LoVo (cell line): Measurements from ENCODE around the gene NR1D2.
"Not testable (repeated sequence)": the region's sequence is repeated elsewhere in the genome, so short reads cannot be mapped to it uniquely, and the experiment has no call there.

Experiments
- DNase-seq: peaks from one replicate; pipeline ENCODE4 v3.0.0-alpha.2; 2016; ENCODE audit warnings: low spot score

Gene NR1D2

GRCh38 chr3:24005669-24006068 is 60.6 kb downstream of the NR1D2 start:
- no peak for DNase-seq

- DNase-seq = not testable (repeated sequence)
Measured at GRCh38 chr3:24010834-24011233, 65.7 kb downstream of the NR1D2 start.

GRCh38 chr3:24012589-24013269 is 67.6 kb downstream of the NR1D2 start:
- DNase-seq = no peak

- no peak for DNase-seq
Measured at GRCh38 chr3:24017305-24017704, 72.2 kb downstream of the NR1D2 start.

GRCh38 chr3:24018784-24019570 is 73.9 kb downstream of the NR1D2 start:
- no peak for DNase-seq

- no peak for DNase-seq
Measured at GRCh38 chr3:24019585-24019984, 74.5 kb downstream of the NR1D2 start.

- no peak for DNase-seq
Measured at GRCh38 chr3:24020036-24020691, 75.1 kb downstream of the NR1D2 start.

GRCh38 chr3:24023197-24023596 is 78.1 kb downstream of the NR1D2 start:
- DNase-seq = no peak

GRCh38 chr3:24025805-24026204 is 80.7 kb downstream of the NR1D2 start:
- no peak for DNase-seq

- not testable (repeated sequence) for DNase-seq
Measured at GRCh38 chr3:24026665-24027064, 81.6 kb downstream of the NR1D2 start.

- no peak for DNase-seq
Measured at GRCh38 chr3:24027946-24028345, 82.9 kb downstream of the NR1D2 start.
